Gastroesophageal sphincter (tissue), 3 donors: ENCODE data around the gene MYRF.

ENCODE experiments used
- POLR2AphosphoS5 ChIP-seq: sonication (generic); formaldehyde crosslinking; IDR thresholded peaks from one replicate; pipeline ENCODE4 v1.6.1; 2017; ENCODE audit warnings: antibody characterized with exemption
- TF ChIP-seq, protein P1 (sequence below), 4 experiments: fragments of 200-600 bp in 2 of 4; fragments of 450-650 bp in 2 of 4; sonication (generic) in 1 of 4; IDR thresholded peaks; one replicate each; pipeline ENCODE4 v1.5.1; 2017 to 2019; ENCODE audit warnings: antibody characterized with exemption in 4 of 4, mild to moderate bottlenecking in 2 of 4, moderate library complexity in 2 of 4

DNA sequence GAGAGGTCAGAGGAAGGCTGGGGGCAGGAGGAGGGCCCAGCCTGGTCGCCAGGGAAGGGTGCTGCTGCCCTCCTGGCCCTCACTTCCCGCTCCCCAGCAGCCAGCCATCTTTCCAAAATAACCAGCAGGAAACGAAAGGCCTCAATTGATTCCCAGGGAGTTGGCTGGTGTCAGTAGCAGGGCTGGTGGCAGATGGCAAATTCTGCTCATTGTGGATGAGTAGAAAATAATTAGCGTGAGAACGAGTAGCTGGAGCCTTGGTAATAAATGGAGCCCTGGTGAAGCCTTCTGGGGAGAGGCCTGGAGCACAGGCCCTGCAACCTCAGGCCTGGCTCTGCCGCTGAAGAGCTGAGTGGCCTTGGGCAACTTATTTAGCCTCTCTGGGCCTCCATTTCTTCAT, 40.9 kb upstream of the MYRF start:
- TF ChIP-seq, protein P1, sequence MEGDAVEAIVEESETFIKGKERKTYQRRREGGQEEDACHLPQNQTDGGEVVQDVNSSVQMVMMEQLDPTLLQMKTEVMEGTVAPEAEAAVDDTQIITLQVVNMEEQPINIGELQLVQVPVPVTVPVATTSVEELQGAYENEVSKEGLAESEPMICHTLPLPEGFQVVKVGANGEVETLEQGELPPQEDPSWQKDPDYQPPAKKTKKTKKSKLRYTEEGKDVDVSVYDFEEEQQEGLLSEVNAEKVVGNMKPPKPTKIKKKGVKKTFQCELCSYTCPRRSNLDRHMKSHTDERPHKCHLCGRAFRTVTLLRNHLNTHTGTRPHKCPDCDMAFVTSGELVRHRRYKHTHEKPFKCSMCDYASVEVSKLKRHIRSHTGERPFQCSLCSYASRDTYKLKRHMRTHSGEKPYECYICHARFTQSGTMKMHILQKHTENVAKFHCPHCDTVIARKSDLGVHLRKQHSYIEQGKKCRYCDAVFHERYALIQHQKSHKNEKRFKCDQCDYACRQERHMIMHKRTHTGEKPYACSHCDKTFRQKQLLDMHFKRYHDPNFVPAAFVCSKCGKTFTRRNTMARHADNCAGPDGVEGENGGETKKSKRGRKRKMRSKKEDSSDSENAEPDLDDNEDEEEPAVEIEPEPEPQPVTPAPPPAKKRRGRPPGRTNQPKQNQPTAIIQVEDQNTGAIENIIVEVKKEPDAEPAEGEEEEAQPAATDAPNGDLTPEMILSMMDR (IDR thresholded peaks at IDR 0.05) = no peak
- TF ChIP-seq POLR2AphosphoS5 = no peak
